ENCODE data around the gene FCAR. TPM values are rescaled to one million over a fixed set of nuclear protein-coding genes. Genes with fewer than 3 reads are reported as not detected.
"Not testable (repeated sequence)": the region's sequence is repeated elsewhere in the genome, so short reads cannot be mapped to it uniquely, and the experiment has no call there.

FCAR gene
- polyA plus RNA-seq, 6 donors from 2014 or later, result 0.63 to 5.4 (median 1.1) TPM; not detected in 3

DNA sequence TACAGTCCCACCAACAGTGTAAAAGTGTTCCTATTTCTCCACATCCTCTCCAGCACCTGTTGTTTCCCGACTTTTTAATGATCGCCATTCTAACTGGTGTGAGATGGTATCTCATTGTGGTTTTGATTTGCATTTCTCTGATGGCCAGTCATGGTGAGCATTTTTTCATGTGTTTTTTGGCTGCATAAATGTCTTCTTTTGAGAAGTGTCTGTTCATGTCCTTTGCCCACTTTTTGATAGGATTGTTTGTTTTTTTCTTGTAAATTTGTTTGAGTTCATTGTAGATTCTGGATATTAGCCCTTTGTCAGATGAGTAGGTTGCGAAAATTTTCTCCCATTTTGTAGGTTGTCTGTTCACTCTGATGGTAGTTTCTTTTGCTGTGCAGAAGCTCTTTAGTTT is 10.6 kb upstream of the FCAR start:
- peaks cover 36 to 49% (median 47%) of the 10 kb centered on the region in 3 donors for H3K27me3 Mint-ChIP-seq
- not testable (repeated sequence) for DNase-seq; ATAC-seq (ENCODE audit: low read depth in 2 of 2); H3K36me3 Mint-ChIP-seq; H3K27ac Mint-ChIP-seq; H3K4me3 Mint-ChIP-seq
- H3K4me1 Mint-ChIP-seq, result peaks cover 0 to 13% (median 4%) of the 10 kb centered on the region in 3 donors
- peaks cover 0 to 14% (median 5%) of the 10 kb centered on the region in 7 donors for H3K9me3 Mint-ChIP-seq

DNA sequence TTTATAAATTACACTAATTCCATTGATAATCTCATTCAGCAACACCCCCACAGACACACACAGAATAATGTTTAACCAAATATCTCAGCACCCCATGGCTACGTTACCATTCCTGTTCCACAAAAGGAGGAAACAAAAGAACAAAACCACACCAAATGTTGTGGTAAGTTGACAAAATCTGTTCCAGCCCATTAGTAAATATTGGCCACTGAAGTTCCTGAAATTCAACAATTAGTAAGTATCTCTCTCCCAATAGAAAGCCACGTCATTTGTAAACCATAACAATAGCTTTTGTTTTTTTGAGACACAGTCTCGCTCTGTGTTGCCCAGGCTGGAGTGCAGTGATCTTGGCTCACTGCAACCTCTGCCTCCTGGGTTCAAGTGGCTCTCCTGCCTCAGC is 2.3 kb upstream of the FCAR start:
- Mint-ChIP-seq H3K27ac (peak overlapping the region in 1 of 6 donors; percentile 35), H3K36me3 (peaks cover 0 to 4% of the 10 kb centered on the region in 2 donors), H3K9me3 (peaks cover 0 to 7% (median 3%) of the 10 kb centered on the region in 7 donors), H3K4me1 (peaks cover 9 to 15% (median 11%) of the 10 kb centered on the region in 3 donors), H3K27me3 (peaks cover 7 to 31% (median 10%) of the 10 kb centered on the region in 3 donors), H3K4me3 (no peak overlapping the region)
- DNase-seq (no peak), ATAC-seq (ENCODE audit: low read depth in 2 of 2) (no peak)

- Mint-ChIP-seq H3K27ac (peak overlapping the region in 1 of 6 donors; percentile 6), H3K4me3 (no peak overlapping the region), H3K9me3 (peaks cover 0 to 6% (median 0%) of the 10 kb centered on the region in 7 donors), H3K36me3 (no peaks in the 10 kb centered on the region), H3K27me3 (peaks cover 19 to 32% (median 24%) of the 10 kb centered on the region in 3 donors), H3K4me1 (peaks cover 6 to 9% (median 7%) of the 10 kb centered on the region in 3 donors)
- no peak for DNase-seq
- peak; percentile 27 to 45 for ATAC-seq (ENCODE audit: low read depth in 2 of 2)
Observed at GRCh38 chr19:54875506-54875905, 1.5 kb downstream of the FCAR start.

DNA sequence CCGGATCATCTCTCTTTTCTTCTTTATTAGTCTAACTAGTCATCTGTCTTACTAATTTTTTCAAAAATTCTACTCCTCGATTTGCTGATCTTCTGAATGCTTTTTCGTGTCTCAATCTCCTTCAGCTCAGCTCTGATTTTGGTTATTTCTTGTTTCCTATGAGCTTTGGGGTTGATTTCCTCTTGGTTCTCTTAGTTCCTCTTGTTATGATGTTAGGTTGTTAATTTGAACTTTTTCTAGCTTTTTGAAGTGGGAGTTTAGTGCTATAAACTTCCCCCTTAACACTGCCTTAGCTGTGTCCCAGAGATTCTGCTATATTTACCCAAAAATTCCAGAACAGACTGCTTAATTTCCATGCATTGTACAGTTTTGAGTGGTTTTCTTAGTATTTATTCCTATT is 3.4 kb downstream of the FCAR start:
- DNase-seq (no peak), ATAC-seq (ENCODE audit: low read depth in 2 of 2) (no peak)
- Mint-ChIP-seq H3K27ac (no peak overlapping the region), H3K4me1 (peaks cover 6 to 9% (median 7%) of the 10 kb centered on the region in 3 donors), H3K4me3 (no peak overlapping the region), H3K36me3 (no peaks in the 10 kb centered on the region), H3K9me3 (peaks cover 0 to 2% (median 0%) of the 10 kb centered on the region in 7 donors), H3K27me3 (peaks cover 26 to 46% (median 31%) of the 10 kb centered on the region in 3 donors)

DNA sequence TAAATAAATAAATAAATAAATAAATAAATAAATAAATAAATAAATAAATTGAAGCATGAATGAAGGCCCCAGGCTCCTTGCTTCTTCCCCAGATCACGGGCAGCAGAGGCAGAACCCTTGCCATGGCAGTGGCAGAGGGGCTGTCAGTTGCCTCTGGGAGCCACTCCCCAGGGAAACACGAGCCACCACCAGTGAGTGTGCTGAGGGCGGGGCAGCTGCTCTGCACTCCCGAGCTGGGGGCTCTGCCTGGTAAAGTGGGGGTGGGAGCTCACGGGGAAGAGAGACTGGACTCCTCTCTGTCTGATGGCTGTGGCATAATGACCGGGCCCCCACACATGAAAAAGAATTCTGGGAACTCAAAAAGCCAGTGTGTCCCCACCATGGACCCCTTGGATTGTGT is 7.8 kb downstream of the FCAR start:
- H3K27me3 Mint-ChIP-seq, result peaks cover 24 to 49% (median 31%) of the 10 kb centered on the region in 3 donors
- H3K4me1 Mint-ChIP-seq, result no peaks in the 10 kb centered on the region
- DNase-seq (no peak), ATAC-seq (ENCODE audit: low read depth in 2 of 2) (no peak)
- peaks cover 0 to 2% (median 0%) of the 10 kb centered on the region in 7 donors for H3K9me3 Mint-ChIP-seq
- H3K27ac Mint-ChIP-seq, result no peak overlapping the region
- H3K4me3 Mint-ChIP-seq, result no peak overlapping the region
- H3K36me3 Mint-ChIP-seq, result no peaks in the 10 kb centered on the region

- ATAC-seq (ENCODE audit: low read depth in 2 of 2) (peak in 1 of 2 donors; percentile 28), DNase-seq (no peak)
- Mint-ChIP-seq H3K36me3 (no peaks in the 10 kb centered on the region), H3K4me1 (no peaks in the 10 kb centered on the region), H3K9me3 (peaks cover 0 to 2% (median 0%) of the 10 kb centered on the region in 7 donors), H3K4me3 (no peak overlapping the region), H3K27ac (no peak overlapping the region), H3K27me3 (peaks cover 20 to 42% (median 31%) of the 10 kb centered on the region in 3 donors)
Observed at GRCh38 chr19:54882758-54883157, 8.7 kb downstream of the FCAR start.

DNA sequence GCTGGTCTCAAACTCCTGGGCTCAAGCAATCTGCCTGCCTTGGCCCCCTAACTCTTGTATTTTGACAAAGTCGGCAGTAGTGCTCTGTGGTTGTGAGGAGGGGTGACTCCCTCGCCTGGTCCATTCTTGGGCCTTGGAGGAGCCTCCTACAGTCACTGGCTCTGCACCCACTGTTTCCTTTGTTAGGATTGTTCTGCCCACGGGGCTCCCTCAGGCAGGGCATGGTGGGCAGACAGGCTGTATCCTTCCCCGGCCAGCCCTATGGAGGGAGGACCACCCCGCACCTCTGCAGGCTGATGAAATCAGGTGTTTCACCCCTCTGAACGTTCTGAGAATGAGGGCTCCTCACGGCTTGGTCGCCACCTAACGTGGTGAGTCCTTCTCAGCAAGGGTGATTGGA is 9.2 kb downstream of the FCAR start:
- no peak overlapping the region for H3K27ac Mint-ChIP-seq
- H3K27me3 Mint-ChIP-seq, result peaks cover 20 to 39% (median 30%) of the 10 kb centered on the region in 3 donors
- no peak overlapping the region for H3K4me3 Mint-ChIP-seq
- no peak for DNase-seq
- peaks cover 0 to 2% (median 0%) of the 10 kb centered on the region in 7 donors for H3K9me3 Mint-ChIP-seq
- H3K4me1 Mint-ChIP-seq, result no peaks in the 10 kb centered on the region
- no peaks in the 10 kb centered on the region for H3K36me3 Mint-ChIP-seq
- ATAC-seq (ENCODE audit: low read depth in 2 of 2), result no peak

DNA sequence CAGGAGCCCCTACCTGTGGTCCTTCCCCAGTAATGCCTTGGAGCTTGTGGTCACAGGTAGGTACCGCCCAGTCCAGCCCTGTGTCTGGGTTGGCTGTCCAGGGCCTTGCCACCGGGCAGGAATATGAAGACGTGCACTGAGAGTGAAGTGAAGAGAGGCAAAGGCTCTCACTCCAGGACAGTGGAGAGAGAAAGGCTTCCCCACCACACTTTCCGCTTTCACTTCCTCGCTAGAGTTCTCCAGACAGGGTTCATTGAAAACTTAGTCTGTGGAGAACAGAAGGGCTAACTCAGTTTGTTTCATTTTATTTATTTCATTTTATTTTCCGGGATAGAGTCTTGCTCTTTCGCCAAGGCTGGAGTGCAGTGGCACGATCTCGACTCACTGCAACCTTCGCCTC is 14.2 kb downstream of the FCAR start:
- no peak for DNase-seq
- H3K4me1 Mint-ChIP-seq, result no peaks in the 10 kb centered on the region

DNA sequence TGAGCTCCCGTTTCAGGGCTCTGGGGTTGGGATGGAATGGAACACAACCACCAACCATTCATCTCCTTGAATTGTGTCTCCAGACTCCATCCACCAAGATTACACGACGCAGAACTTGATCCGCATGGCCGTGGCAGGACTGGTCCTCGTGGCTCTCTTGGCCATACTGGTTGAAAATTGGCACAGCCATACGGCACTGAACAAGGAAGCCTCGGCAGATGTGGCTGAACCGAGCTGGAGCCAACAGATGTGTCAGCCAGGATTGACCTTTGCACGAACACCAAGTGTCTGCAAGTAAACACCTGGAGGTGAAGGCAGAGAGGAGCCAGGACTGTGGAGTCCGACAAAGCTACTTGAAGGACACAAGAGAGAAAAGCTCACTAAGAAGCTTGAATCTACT is 15.5 kb downstream of the FCAR start:
- H3K36me3 Mint-ChIP-seq, result no peaks in the 10 kb centered on the region
- H3K27me3 Mint-ChIP-seq, result peaks cover 0 to 7% (median 6%) of the 10 kb centered on the region in 3 donors
- H3K9me3 Mint-ChIP-seq, result no peaks in the 10 kb centered on the region
- no peak overlapping the region for H3K4me3 Mint-ChIP-seq
- H3K27ac Mint-ChIP-seq, result no peak overlapping the region
- H3K4me1 Mint-ChIP-seq, result no peaks in the 10 kb centered on the region
- ATAC-seq (ENCODE audit: low read depth in 2 of 2), result no peak
- DNase-seq, result no peak

More for the DNA sequence above, 14.2 kb downstream of the FCAR start:
- ATAC-seq (ENCODE audit: low read depth in 2 of 2), result no peak
- H3K4me3 Mint-ChIP-seq, result no peak overlapping the region
- H3K9me3 Mint-ChIP-seq, result no peaks in the 10 kb centered on the region
- peaks cover 0 to 7% (median 5%) of the 10 kb centered on the region in 3 donors for H3K27me3 Mint-ChIP-seq
- H3K36me3 Mint-ChIP-seq, result no peaks in the 10 kb centered on the region
- H3K27ac Mint-ChIP-seq, result no peak overlapping the region

GRCh38 chr19:54893406-54893805 is 19.4 kb downstream of the FCAR start:
- Mint-ChIP-seq H3K36me3 (no peaks in the 10 kb centered on the region), H3K27me3 (peaks cover 13 to 29% (median 28%) of the 10 kb centered on the region in 3 donors), H3K27ac (peak overlapping the region in 1 of 6 donors; percentile 34), H3K4me3 (no peak overlapping the region), H3K4me1 (no peaks in the 10 kb centered on the region), H3K9me3 (no peaks in the 10 kb centered on the region)
- DNase-seq (no peak), ATAC-seq (ENCODE audit: low read depth in 2 of 2) (no peak)

GRCh38 chr19:54894106-54894505 is 20.1 kb downstream of the FCAR start:
- H3K36me3 Mint-ChIP-seq; H3K9me3 Mint-ChIP-seq; H3K27ac Mint-ChIP-seq; H3K4me1 Mint-ChIP-seq; ATAC-seq (ENCODE audit: low read depth in 2 of 2); DNase-seq; H3K4me3 Mint-ChIP-seq: not testable (repeated sequence)
- peaks cover 13 to 36% (median 35%) of the 10 kb centered on the region in 3 donors for H3K27me3 Mint-ChIP-seq

GRCh38 chr19:54896036-54896435 is 22.0 kb downstream of the FCAR start:
- Mint-ChIP-seq H3K36me3 (no peaks in the 10 kb centered on the region), H3K27me3 (peaks cover 9 to 51% (median 46%) of the 10 kb centered on the region in 3 donors), H3K9me3 (no peaks in the 10 kb centered on the region), H3K27ac (no peak overlapping the region), H3K4me1 (no peaks in the 10 kb centered on the region), H3K4me3 (no peak overlapping the region)
- ATAC-seq (ENCODE audit: low read depth in 2 of 2) (no peak), DNase-seq (no peak)

- H3K36me3 Mint-ChIP-seq; H3K4me3 Mint-ChIP-seq; H3K27ac Mint-ChIP-seq; H3K9me3 Mint-ChIP-seq; ATAC-seq (ENCODE audit: low read depth in 2 of 2); DNase-seq; H3K4me1 Mint-ChIP-seq: not testable (repeated sequence)
- peaks cover 9 to 51% (median 46%) of the 10 kb centered on the region in 3 donors for H3K27me3 Mint-ChIP-seq
Observed at GRCh38 chr19:54898685-54899084, 24.6 kb downstream of the FCAR start.

GRCh38 chr19:54899646-54900045 is 25.6 kb downstream of the FCAR start:
- not testable (repeated sequence) for H3K36me3 Mint-ChIP-seq; ATAC-seq (ENCODE audit: low read depth in 2 of 2); DNase-seq; H3K4me1 Mint-ChIP-seq; H3K4me3 Mint-ChIP-seq; H3K9me3 Mint-ChIP-seq
- peak overlapping the region in 1 of 6 donors; percentile 46 for H3K27ac Mint-ChIP-seq
- H3K27me3 Mint-ChIP-seq, result peaks cover 9 to 51% (median 44%) of the 10 kb centered on the region in 3 donors

Measured in naive B cell (primary cell).